ENCODE data around the gene EHD4. TPM values are rescaled to one million over a fixed set of nuclear protein-coding genes. Genes with fewer than 3 reads are reported as not detected.
A peak's percentile ranks its signal among the peaks of the same experiment; 100 is the strongest.

EHD4 gene
- polyA plus RNA-seq, 3 donors: 12.8 to 16.0 (median 14.2) TPM

DNA sequence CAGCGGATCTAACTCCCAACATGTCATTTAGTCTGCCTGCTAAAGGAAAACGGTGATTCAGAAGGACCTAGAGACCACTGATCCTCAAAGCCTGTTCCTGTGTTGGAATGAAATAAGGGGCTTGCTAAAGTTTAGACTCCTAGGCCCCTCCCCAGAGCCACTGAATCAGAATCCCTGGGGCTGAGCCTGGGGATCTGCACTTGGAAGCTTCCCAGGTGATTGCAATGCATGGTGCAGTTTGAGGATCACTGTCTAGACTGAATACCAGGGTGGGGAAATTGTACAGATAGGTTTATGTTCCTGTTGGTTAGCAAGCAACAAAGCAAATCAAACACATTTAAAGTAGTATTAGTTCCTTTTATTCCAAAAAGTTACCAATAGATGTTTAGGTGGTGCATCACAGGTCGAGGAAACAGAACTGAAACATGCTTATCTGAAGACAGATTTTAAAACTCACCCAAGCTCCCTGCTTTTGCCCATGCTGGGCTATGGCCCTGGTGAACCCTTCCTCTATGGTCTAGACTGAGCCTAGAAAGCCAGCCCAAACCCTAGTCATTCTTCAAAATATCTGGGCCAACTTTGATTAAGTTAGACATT lies 48.9 kb downstream of the EHD4 start:
- H3K9ac ChIP-seq (ENCODE audit: insufficient read depth, low read length, poor library complexity, severe bottlenecking): no peak overlapping the region
- Mint-ChIP-seq H3K36me3 (peaks cover 69% of the 10 kb centered on the region in 2 donors), H3K9me3 (no peaks in the 10 kb centered on the region), H3K27ac (peak overlapping the region in 4 of 7 donors; percentile 5 to 73 (median 42)), H3K4me1 (peaks cover 57% of the 10 kb centered on the region), H3K4me3 (no peak overlapping the region), H3K27me3 (ENCODE audit: low read depth in 3 of 3) (peaks cover 0 to 1% (median 0%) of the 10 kb centered on the region in 3 donors)
- no peak overlapping the region for H3K27ac ChIP-seq (ENCODE audit: low read depth in 1 of 2, low read length in 2 of 2)
- no peak overlapping the region for H3K4me2 ChIP-seq (replicated peaks; ENCODE audit: extremely low read depth, low read length, poor library complexity, severe bottlenecking)
- no peak for DNase-seq
- intact Hi-C loops (cut with micrococcal nuclease): loop anchor here in 1 of 2 donors (10.0 kb wide), 1 partner anchor 1989 kb away; the partner anchor contains the start of gene EIF2AK4
- no peaks in the 10 kb centered on the region for H3K27me3 ChIP-seq (ENCODE audit: control insufficient read depth in 2 of 2, insufficient read depth in 2 of 2, low read length in 2 of 2)
- peaks cover 28% of the 10 kb centered on the region for H3K79me2 ChIP-seq (ENCODE audit: insufficient read depth, low read length)
- peaks cover 34 to 38% of the 10 kb centered on the region in 2 donors for H3K4me1 ChIP-seq (ENCODE audit: control insufficient read depth in 1 of 2, insufficient read depth in 2 of 2, low read length in 2 of 2)
- H3K9me3 ChIP-seq (replicated peaks in 1 of 2; ENCODE audit: control insufficient read depth in 1 of 2, insufficient read depth in 1 of 2, low read length in 2 of 2): no peaks in the 10 kb centered on the region
- H3K4me3 ChIP-seq (replicated peaks in 1 of 3; ENCODE audit: low read depth in 2 of 3, low read length in 3 of 3): no peak overlapping the region
- no peak overlapping the region for H2AFZ ChIP-seq (ENCODE audit: insufficient read depth, low read depth, low read length, poor library complexity, severe bottlenecking)
- no peaks in the 10 kb centered on the region for H4K20me1 ChIP-seq (ENCODE audit: insufficient read depth, low read length)
- TF ChIP-seq, protein P1, sequence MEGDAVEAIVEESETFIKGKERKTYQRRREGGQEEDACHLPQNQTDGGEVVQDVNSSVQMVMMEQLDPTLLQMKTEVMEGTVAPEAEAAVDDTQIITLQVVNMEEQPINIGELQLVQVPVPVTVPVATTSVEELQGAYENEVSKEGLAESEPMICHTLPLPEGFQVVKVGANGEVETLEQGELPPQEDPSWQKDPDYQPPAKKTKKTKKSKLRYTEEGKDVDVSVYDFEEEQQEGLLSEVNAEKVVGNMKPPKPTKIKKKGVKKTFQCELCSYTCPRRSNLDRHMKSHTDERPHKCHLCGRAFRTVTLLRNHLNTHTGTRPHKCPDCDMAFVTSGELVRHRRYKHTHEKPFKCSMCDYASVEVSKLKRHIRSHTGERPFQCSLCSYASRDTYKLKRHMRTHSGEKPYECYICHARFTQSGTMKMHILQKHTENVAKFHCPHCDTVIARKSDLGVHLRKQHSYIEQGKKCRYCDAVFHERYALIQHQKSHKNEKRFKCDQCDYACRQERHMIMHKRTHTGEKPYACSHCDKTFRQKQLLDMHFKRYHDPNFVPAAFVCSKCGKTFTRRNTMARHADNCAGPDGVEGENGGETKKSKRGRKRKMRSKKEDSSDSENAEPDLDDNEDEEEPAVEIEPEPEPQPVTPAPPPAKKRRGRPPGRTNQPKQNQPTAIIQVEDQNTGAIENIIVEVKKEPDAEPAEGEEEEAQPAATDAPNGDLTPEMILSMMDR (IDR thresholded peaks at IDR 0.05): no peak
- H3K36me3 ChIP-seq (replicated peaks in 1 of 2; ENCODE audit: control insufficient read depth in 1 of 2, insufficient read depth in 2 of 2, low read length in 2 of 2): peaks cover 32 to 73% of the 10 kb centered on the region in 2 donors
- WGBS (ENCODE audit: insufficient coverage): 43% methylated on average over 1 of the region's 3 CpGs

DNA sequence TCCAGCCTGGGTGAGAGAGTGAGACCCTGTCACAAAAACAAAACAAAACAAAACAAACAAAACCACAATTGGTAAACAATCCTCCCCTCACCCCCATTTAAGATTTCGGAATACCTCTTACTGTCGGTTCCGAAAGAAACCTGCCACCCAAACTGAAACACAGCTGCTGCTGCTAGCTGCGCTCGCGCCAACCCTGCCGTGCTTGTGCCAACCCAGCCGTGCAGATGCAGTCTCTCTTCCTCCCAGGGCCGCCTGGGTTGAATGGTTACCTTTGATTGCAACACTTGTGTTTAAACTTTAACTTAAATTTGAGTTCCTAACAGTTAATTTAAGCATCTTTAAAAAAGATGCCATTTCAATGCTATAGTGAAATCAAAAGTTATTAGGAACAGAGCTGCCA lies 50.0 kb downstream of the EHD4 start:
- Mint-ChIP-seq H3K4me1 (peaks cover 57% of the 10 kb centered on the region), H3K4me3 (no peak overlapping the region)
- H3K4me1 ChIP-seq (ENCODE audit: control insufficient read depth in 1 of 2, insufficient read depth in 2 of 2, low read length in 2 of 2): peaks cover 34 to 38% of the 10 kb centered on the region in 2 donors

More for the DNA sequence above, 50.0 kb downstream of the EHD4 start:
- Histone ChIP-seq H3K27ac (ENCODE audit: low read depth in 1 of 2, low read length in 2 of 2) (no peak overlapping the region), H3K9ac (ENCODE audit: insufficient read depth, low read length, poor library complexity, severe bottlenecking) (no peak overlapping the region), H2AFZ (ENCODE audit: insufficient read depth, low read depth, low read length, poor library complexity, severe bottlenecking) (no peak overlapping the region), H4K20me1 (ENCODE audit: insufficient read depth, low read length) (no peaks in the 10 kb centered on the region), H3K27me3 (ENCODE audit: control insufficient read depth in 2 of 2, insufficient read depth in 2 of 2, low read length in 2 of 2) (no peaks in the 10 kb centered on the region), H3K79me2 (ENCODE audit: insufficient read depth, low read length) (peaks cover 24% of the 10 kb centered on the region), H3K36me3 (replicated peaks in 1 of 2; ENCODE audit: control insufficient read depth in 1 of 2, insufficient read depth in 2 of 2, low read length in 2 of 2) (peaks cover 37 to 75% of the 10 kb centered on the region in 2 donors), H3K9me3 (replicated peaks in 1 of 2; ENCODE audit: control insufficient read depth in 1 of 2, insufficient read depth in 1 of 2, low read length in 2 of 2) (no peaks in the 10 kb centered on the region), H3K4me3 (replicated peaks in 1 of 3; ENCODE audit: low read depth in 2 of 3, low read length in 3 of 3) (no peak overlapping the region), H3K4me2 (replicated peaks; ENCODE audit: extremely low read depth, low read length, poor library complexity, severe bottlenecking) (no peak overlapping the region)
- Mint-ChIP-seq H3K27me3 (ENCODE audit: low read depth in 3 of 3) (peaks cover 0 to 1% (median 0%) of the 10 kb centered on the region in 3 donors), H3K27ac (peak overlapping the region in 4 of 7 donors; percentile 23 to 54 (median 32)), H3K36me3 (peaks cover 75 to 80% of the 10 kb centered on the region in 2 donors), H3K9me3 (no peaks in the 10 kb centered on the region)
- TF ChIP-seq, protein P1 (IDR thresholded peaks at IDR 0.05): no peak
- DNase-seq: no peak
- intact Hi-C loops (cut with micrococcal nuclease): loop anchor here in 1 of 2 donors (10.0 kb wide), 1 partner anchor 1988 kb away; the partner anchor contains the start of gene EIF2AK4
- 76% methylated on average over 8 of the region's 9 CpGs for WGBS (ENCODE audit: insufficient coverage)

Data from CD14-positive monocyte (primary cell).